Lower leg skin (tissue), 4 donors: ENCODE measurements around the gene ELN. TPM values are rescaled to one million over a fixed set of nuclear protein-coding genes. Genes with fewer than 3 reads are reported as not detected.

ENCODE experiments used
- DNase-seq, 2 donors: peaks; one replicate each; pipeline ENCODE4 v3.0.0-alpha.2; 2019; ENCODE audit warnings: low spot score in 2 of 2
- H3K4me3 ChIP-seq: fragments of 200-600 bp; sonication (generic); 2 replicates; pipeline ENCODE4 v1.5.1; 2017; ENCODE audit warnings: mild to moderate bottlenecking, low read depth; ENCODE audit not compliant: poor library complexity, severe bottlenecking
- CTCF ChIP-seq, 3 donors: fragments of 450-650 bp; IDR thresholded peaks; one replicate each; pipeline ENCODE4 v1.5.1; 2016; ENCODE audit warnings: antibody characterized with exemption in 3 of 3, mild to moderate bottlenecking in 3 of 3, moderate library complexity in 2 of 3
- POLR2A ChIP-seq, 2 donors: fragments of 450-650 bp; IDR thresholded peaks; one replicate each; pipeline ENCODE4 v1.6.1; 2016 to 2017; ENCODE audit warnings: antibody characterized with exemption in 2 of 2, mild to moderate bottlenecking in 1 of 2, moderate library complexity in 1 of 2
- WGBS, 2 donors: methylation state at CpG; one replicate each; pipeline ENCODE4 v1.1.5; 2018; 5-methylcytosine and 5-hydroxymethylcytosine counted together
- intact Hi-C: fragments of 100-400 bp; cut with DNase I; formaldehyde crosslinking; loops from one replicate; pipeline ENCODE4 v1.15.0; 2023; ENCODE audit warnings: low total_unique reads
- total RNA-seq, 4 donors: library from RNA; depleted of rRNA; stranded (reverse); fragments of >200 nt; gene quantifications; one replicate each; pipeline ENCODE4 v1.1.0, GENCODE V29; 2016

Gene ELN
- total RNA-seq, 4 donors from 2014 or later, result 5.6 to 96.2 (median 32.4) TPM

GRCh38 chr7:74092964-74093471 lies 65.0 kb downstream of the ELN start:
- TF ChIP-seq POLR2A (IDR thresholded peaks at IDR 0.05), result no peak
- TF ChIP-seq CTCF (IDR thresholded peaks at IDR 0.05), result no peak
- no peak overlapping the region for H3K4me3 ChIP-seq
- DNase-seq, result peak; percentile 30 to 90
- 28 to 55% methylated on average over 2 to 12 of the region's 12 CpGs for WGBS, 2 donors
- intact Hi-C loops, result no loop called here

GRCh38 chr7:74093671-74094223 lies 65.8 kb downstream of the ELN start:
- 29 to 49% methylated on average over 8 to 15 of the region's 15 CpGs for WGBS, 2 donors
- TF ChIP-seq POLR2A (IDR thresholded peaks at IDR 0.05) (no peak), CTCF (IDR thresholded peaks at IDR 0.05) (no peak)
- intact Hi-C loops, result no loop called here
- DNase-seq, result no peak
- no peak overlapping the region for H3K4me3 ChIP-seq

- 34 to 41% methylated on average over 25 to 32 of the region's 32 CpGs for whole genome bisulfite sequencing, 2 donors
- DNase-seq, result peak; percentile 84 to 97
- no peak for TF ChIP-seq CTCF (IDR thresholded peaks at IDR 0.05)
- no peak for TF ChIP-seq POLR2A (IDR thresholded peaks at IDR 0.05)
- intact Hi-C loops, result no loop called here
- no peak overlapping the region for H3K4me3 ChIP-seq
Measured at GRCh38 chr7:74094224-74095101, 66.5 kb downstream of the ELN start.

GRCh38 chr7:74095135-74095534 lies 67.2 kb downstream of the ELN start:
- intact Hi-C loops, result no loop called here
- 89 to 93% methylated on average over 6 of the region's 6 CpGs for WGBS, 2 donors
- H3K4me3 ChIP-seq, result no peak overlapping the region
- TF ChIP-seq POLR2A (IDR thresholded peaks at IDR 0.05) (no peak), CTCF (IDR thresholded peaks at IDR 0.05) (no peak)
- no peak for DNase-seq

- TF ChIP-seq CTCF (IDR thresholded peaks at IDR 0.05) (no peak), POLR2A (IDR thresholded peaks at IDR 0.05) (no peak)
- H3K4me3 ChIP-seq, result no peak overlapping the region
- peak; percentile 79 to 94 for DNase-seq
- intact Hi-C loops, result no loop called here
- 40 to 49% methylated on average over 11 of the region's 11 CpGs for WGBS, 2 donors
Measured at GRCh38 chr7:74097937-74098614, 70.1 kb downstream of the ELN start.
